Measurements from ENCODE around the gene KRTAP5-8.
"Not testable (repeated sequence)": the region's sequence is repeated elsewhere in the genome, so short reads cannot be mapped to it uniquely, and the experiment has no call there.

The KRTAP5-8 gene

GRCh38 chr11:71543866-71544265 is 6.0 kb downstream of the KRTAP5-8 start:
- DNase-seq (ENCODE audit: low spot score), result no peak

- DNase-seq (ENCODE audit: low spot score), result no peak
These were observed 6.8 kb downstream of the KRTAP5-8 start for GRCh38 chr11:71544525-71545214.

- no peak for DNase-seq (ENCODE audit: low spot score)
These were observed 7.7 kb downstream of the KRTAP5-8 start for GRCh38 chr11:71545405-71545966.

DNA sequence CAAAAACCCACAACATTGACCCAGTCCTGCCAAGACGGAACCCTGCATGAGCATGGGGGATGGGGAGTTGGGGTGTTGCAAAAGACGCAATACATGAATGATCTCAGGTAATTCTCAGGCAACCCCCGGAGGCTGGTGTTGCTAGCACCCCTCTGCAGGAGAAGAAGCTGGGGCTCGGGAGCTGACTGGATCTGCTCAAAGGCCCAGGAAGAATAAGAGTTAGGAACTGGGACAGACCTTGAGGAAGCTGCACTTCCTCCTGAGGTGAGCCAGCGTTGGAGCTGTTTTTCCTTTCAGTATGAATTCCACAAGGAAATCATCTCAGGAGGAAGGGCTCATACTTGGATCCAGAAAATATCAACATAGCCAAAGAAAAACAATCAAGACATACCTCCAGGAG is 10.3 kb downstream of the KRTAP5-8 start, which contains the start of gene KRTAP5-9:
TSS of gene KRTAP5-9 (plus strand) at position 301 of the 400 bp plus-strand sequence. CDS start 238 bp downstream, outside the sequence.
- no peak for DNase-seq (ENCODE audit: low spot score)

- DNase-seq (ENCODE audit: low spot score), result no peak
These were observed 10.9 kb downstream of the KRTAP5-8 start for GRCh38 chr11:71548716-71549151.

- DNase-seq (ENCODE audit: low spot score), result no peak
These were observed 13.9 kb downstream of the KRTAP5-8 start for GRCh38 chr11:71551711-71552110.

DNA sequence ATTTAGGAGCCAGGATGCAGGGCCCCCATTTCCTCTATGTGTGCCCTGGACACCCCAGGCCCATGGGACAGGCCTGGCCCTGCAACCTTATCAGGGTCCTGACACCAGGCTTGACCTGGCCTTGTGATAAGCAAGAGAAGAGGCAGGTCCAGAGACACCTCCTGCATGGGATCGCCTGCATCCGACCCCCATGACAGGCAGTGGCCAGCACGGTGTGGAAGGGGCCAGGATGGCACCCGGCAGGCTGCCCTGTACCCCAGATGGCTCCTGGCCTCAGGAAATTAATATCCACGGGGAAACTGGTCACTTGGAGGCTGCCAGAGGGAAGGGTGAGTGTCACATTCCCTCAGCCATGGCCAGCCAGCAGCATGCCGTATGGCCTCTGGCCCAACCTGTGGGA is 17.2 kb downstream of the KRTAP5-8 start:
- no peak for DNase-seq (ENCODE audit: low spot score)

- no peak for DNase-seq (ENCODE audit: low spot score)
These were observed 17.7 kb downstream of the KRTAP5-8 start for GRCh38 chr11:71555508-71555907.

- DNase-seq (ENCODE audit: low spot score), result no peak
These were observed 18.2 kb downstream of the KRTAP5-8 start for GRCh38 chr11:71556018-71556417.

- DNase-seq (ENCODE audit: low spot score), result no peak
These were observed 19.4 kb downstream of the KRTAP5-8 start for GRCh38 chr11:71557257-71557656.

- no peak for DNase-seq (ENCODE audit: low spot score)
These were observed 21.2 kb downstream of the KRTAP5-8 start for GRCh38 chr11:71558996-71559395.

DNA sequence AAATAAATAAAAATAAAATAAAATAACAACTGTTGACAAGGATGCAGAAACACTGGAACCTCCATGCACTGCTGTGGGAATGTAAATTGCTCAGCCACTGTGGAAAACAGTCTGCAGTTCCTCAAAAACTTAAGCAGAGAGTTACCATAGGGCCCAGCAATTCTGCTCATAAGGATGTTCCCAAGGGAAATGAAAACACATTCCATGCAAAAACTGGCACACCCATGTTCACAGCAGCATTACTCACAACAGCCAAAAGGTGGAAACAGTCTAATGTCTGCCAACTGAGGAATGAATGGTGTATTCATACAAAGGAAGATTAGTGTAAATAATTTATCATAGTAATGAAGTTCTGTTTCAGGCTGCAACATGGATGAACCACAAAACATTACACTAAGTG is 24.3 kb downstream of the KRTAP5-8 start:
- no peak for DNase-seq (ENCODE audit: low spot score)

GRCh38 chr11:71563406-71563805 is 25.6 kb downstream of the KRTAP5-8 start:
- DNase-seq (ENCODE audit: low spot score), result peak; percentile 51

- no peak for DNase-seq (ENCODE audit: low spot score)
These were observed 26.6 kb downstream of the KRTAP5-8 start for GRCh38 chr11:71564430-71564829.

DNA sequence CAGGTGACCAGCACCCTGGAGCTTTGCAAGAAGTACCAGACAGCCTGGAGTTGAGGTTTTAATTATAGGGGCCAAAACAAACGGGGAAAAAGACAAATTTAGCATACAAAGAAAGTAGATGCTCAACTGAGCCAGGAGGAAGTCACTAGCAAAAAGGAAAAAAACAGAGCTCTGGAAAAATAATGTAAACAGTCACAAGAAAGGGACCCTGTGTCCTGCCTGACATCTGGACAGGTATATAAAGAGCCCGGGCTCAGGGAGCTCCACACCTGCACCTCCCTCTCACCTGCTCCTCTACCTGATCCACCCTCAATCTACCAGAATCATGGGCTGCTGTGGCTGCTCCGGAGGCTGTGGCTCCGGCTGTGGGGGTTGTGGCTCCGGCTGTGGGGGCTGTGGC is 27.4 kb downstream of the KRTAP5-8 start, which contains the start of gene KRTAP5-10:
TSS of gene KRTAP5-10 (plus strand) at position 301 of the 400 bp plus-strand sequence. CDS start at position 326, 25 bp downstream.
- DNase-seq (ENCODE audit: low spot score), result no peak

GRCh38 chr11:71566081-71566620 is 28.3 kb downstream of the KRTAP5-8 start:
- DNase-seq (ENCODE audit: low spot score), result no peak

DNA sequence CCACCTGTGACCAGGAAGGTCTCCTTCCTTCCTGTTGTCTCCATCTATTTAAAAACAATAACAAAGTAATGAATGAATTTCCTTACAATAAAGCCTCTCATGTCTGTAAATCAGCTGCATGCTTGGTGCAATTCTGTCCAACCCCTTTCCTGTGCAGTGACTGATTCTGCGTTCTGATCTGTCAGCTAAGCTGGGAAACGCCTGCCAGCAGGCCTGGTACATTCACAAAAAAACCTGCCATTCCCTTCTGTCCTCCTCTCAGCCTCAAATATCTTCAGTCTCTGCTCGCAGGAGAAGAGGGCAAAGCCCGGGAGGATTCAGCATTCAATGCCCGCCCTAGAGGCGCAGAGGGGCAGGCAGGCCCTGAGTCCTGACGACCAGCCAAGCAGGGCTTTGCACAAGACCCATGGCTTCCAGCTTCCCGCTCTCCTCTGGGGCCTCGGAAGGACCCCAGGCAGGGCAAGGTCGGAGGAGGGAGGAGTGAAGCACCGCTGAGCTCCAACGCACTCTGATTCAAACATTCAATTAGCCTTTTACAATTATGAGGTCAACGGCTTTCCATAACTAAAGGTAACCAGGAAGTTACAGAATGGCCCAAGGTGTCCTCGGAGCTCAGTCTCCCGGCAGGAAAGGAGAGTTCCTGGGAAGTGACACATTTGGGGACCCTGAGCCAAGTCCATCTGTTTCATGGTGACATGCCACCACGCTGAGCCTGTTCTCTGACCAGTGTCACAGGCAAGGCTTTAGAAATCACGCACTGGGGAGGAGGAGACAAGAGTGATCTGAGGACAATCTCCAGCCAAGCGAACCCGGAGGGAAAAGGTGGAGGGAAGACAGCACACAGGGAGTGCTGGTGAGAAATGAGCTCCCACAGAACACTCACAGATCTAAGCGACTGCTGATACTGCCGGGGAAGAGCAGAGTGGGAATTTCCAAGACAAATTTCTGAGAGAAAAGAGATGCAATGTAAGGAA is 29.1 kb downstream of the KRTAP5-8 start:
- DNase-seq (ENCODE audit: low spot score), result not testable (repeated sequence)

DNA sequence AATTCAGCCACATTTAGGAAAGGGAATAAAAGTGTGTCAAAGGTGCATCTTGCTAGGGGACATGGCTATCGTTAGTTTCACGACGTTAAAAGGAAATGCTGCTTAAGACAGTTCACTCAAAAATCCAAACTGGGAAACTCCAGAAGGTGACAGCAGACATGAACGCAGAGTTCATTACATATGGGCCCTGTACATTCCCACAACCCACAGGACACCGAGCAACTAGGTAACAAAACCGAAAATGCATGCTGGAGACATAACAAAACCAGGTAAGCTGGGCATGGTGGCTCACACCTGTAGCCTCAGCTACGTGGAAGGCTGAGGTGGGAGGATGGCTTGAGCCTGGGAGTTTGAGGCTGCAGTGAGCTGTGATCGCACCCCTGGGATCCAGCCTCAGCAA is 29.8 kb downstream of the KRTAP5-8 start:
- DNase-seq (ENCODE audit: low spot score), result not testable (repeated sequence)

DNA sequence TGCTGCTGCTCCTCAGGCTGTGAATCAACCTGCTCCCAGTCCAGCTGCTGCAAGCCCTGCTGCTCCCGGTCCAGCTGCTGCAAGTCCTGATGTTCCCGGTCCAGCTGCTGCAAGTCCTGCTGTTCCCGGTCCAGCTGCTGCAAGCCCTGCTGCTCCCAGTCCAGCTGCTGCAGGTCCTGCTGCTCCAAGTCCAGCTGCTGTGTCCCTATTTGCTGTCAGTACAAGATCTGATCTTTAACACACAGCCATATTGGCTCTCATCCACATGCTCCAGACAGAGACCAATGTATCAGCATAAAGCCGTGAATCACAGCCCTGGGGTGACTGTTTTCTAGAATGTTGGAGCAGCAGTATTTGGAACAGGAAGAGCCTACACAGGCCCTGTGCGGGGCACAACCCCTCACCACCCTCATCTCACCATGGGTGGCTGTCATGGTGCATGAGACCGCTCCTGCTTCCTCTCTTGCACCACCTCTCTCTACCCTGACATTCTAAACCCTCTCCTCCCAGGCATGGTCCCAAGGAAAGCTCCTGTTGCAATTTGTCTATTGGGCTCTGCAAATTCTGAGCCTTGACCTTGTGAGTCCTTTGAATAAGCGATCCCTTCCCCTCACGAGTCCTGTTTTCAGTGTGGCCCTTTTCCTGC is 31.0 kb downstream of the KRTAP5-8 start:
- DNase-seq (ENCODE audit: low spot score), result no peak

GRCh38 chr11:71571101-71571850 is 33.5 kb downstream of the KRTAP5-8 start:
- not testable (repeated sequence) for DNase-seq (ENCODE audit: low spot score)

DNA sequence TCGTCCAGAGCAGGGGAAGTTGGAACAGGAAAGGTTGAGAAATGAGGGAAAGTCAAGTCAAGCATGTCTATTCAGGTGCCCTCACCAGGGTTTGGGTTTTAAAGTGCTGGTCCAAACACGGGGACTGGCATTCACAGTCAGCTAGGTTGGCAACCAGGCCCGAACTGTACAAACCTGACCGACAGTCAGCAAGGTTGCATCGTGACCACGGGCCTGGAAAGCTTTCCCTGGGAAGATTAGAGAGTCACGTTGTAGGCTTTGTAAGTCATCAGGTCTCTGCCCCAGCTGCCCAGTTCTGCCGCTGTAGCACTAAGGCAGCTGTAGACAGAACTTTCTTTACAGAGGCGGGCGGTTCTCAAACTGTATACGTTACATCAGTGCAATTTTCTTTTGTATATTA is 35.0 kb downstream of the KRTAP5-8 start:
- no peak for DNase-seq (ENCODE audit: low spot score)

Measured in AG08395 (cell line).